ENCODE data around the gene SULT4A1.

SULT4A1 gene

GRCh38 chr22:43829904-43830851 lies 32.1 kb downstream of the SULT4A1 start:
- H3K9me3 ChIP-seq (replicated peaks; ENCODE audit: low read length) = no peaks in the 10 kb centered on the region
- peaks cover 27% of the 10 kb centered on the region for H3K4me1 ChIP-seq (ENCODE audit: control insufficient read depth, insufficient read depth, low read length)
- H3K4me3 ChIP-seq (ENCODE audit: low read length) = no peak overlapping the region
- H3K36me3 ChIP-seq (ENCODE audit: insufficient read depth, low read length) = no peaks in the 10 kb centered on the region
- no peak overlapping the region for H3K4me2 ChIP-seq (ENCODE audit: low read length)
- H3K9ac ChIP-seq (ENCODE audit: low read depth, low read length) = no peak overlapping the region
- peaks cover 38% of the 10 kb centered on the region for H3K27me3 ChIP-seq (ENCODE audit: control insufficient read depth, insufficient read depth, low read length)

- no peaks in the 10 kb centered on the region for H3K9me3 ChIP-seq (replicated peaks; ENCODE audit: low read length)
- no peak overlapping the region for H3K9ac ChIP-seq (ENCODE audit: low read depth, low read length)
- H3K36me3 ChIP-seq (ENCODE audit: insufficient read depth, low read length) = no peaks in the 10 kb centered on the region
- no peak overlapping the region for H3K4me3 ChIP-seq (ENCODE audit: low read length)
- peaks cover 48% of the 10 kb centered on the region for H3K27me3 ChIP-seq (ENCODE audit: control insufficient read depth, insufficient read depth, low read length)
- peaks cover 27% of the 10 kb centered on the region for H3K4me1 ChIP-seq (ENCODE audit: control insufficient read depth, insufficient read depth, low read length)
- H3K4me2 ChIP-seq (ENCODE audit: low read length) = no peak overlapping the region
These were observed 33.1 kb downstream of the SULT4A1 start for GRCh38 chr22:43828998-43829782.

- Histone ChIP-seq H3K9me3 (replicated peaks; ENCODE audit: low read length) (no peaks in the 10 kb centered on the region), H3K27me3 (ENCODE audit: control insufficient read depth, insufficient read depth, low read length) (peaks cover 45% of the 10 kb centered on the region), H3K36me3 (ENCODE audit: insufficient read depth, low read length) (no peaks in the 10 kb centered on the region), H3K4me3 (ENCODE audit: low read length) (no peak overlapping the region), H3K4me2 (ENCODE audit: low read length) (no peak overlapping the region), H3K9ac (ENCODE audit: low read depth, low read length) (no peak overlapping the region), H3K4me1 (ENCODE audit: control insufficient read depth, insufficient read depth, low read length) (peaks cover 27% of the 10 kb centered on the region)
These were observed 33.7 kb downstream of the SULT4A1 start for GRCh38 chr22:43828725-43828997.

- Histone ChIP-seq H3K9me3 (replicated peaks; ENCODE audit: low read length) (no peaks in the 10 kb centered on the region), H3K9ac (ENCODE audit: low read depth, low read length) (no peak overlapping the region), H3K4me1 (ENCODE audit: control insufficient read depth, insufficient read depth, low read length) (peaks cover 27% of the 10 kb centered on the region), H3K4me3 (ENCODE audit: low read length) (no peak overlapping the region), H3K36me3 (ENCODE audit: insufficient read depth, low read length) (no peaks in the 10 kb centered on the region), H3K4me2 (ENCODE audit: low read length) (no peak overlapping the region), H3K27me3 (ENCODE audit: control insufficient read depth, insufficient read depth, low read length) (peaks cover 47% of the 10 kb centered on the region)
These were observed 34.2 kb downstream of the SULT4A1 start for GRCh38 chr22:43827926-43828724.

- Histone ChIP-seq H3K4me3 (ENCODE audit: low read length) (peak overlapping the region; percentile 22), H3K4me2 (ENCODE audit: low read length) (peak overlapping the region; percentile 65), H3K4me1 (ENCODE audit: control insufficient read depth, insufficient read depth, low read length) (peaks cover 27% of the 10 kb centered on the region), H3K36me3 (ENCODE audit: insufficient read depth, low read length) (no peaks in the 10 kb centered on the region), H3K9me3 (replicated peaks; ENCODE audit: low read length) (no peaks in the 10 kb centered on the region), H3K27me3 (ENCODE audit: control insufficient read depth, insufficient read depth, low read length) (peaks cover 55% of the 10 kb centered on the region), H3K9ac (ENCODE audit: low read depth, low read length) (peak overlapping the region; percentile 14)
These were observed 35.1 kb downstream of the SULT4A1 start for GRCh38 chr22:43827003-43827735.

- peak overlapping the region; percentile 22 for H3K4me3 ChIP-seq (ENCODE audit: low read length)
- H3K4me1 ChIP-seq (ENCODE audit: control insufficient read depth, insufficient read depth, low read length) = peaks cover 27% of the 10 kb centered on the region
- H3K36me3 ChIP-seq (ENCODE audit: insufficient read depth, low read length) = no peaks in the 10 kb centered on the region
- H3K9me3 ChIP-seq (replicated peaks; ENCODE audit: low read length) = no peaks in the 10 kb centered on the region
- peaks cover 60% of the 10 kb centered on the region for H3K27me3 ChIP-seq (ENCODE audit: control insufficient read depth, insufficient read depth, low read length)
- peak overlapping the region; percentile 14 for H3K9ac ChIP-seq (ENCODE audit: low read depth, low read length)
- H3K4me2 ChIP-seq (ENCODE audit: low read length) = peak overlapping the region; percentile 65
These were observed 35.9 kb downstream of the SULT4A1 start for GRCh38 chr22:43826142-43827002.

GRCh38 chr22:43825651-43826050 lies 36.7 kb downstream of the SULT4A1 start:
- Histone ChIP-seq H3K9ac (ENCODE audit: low read depth, low read length) (no peak overlapping the region), H3K27me3 (ENCODE audit: control insufficient read depth, insufficient read depth, low read length) (peaks cover 63% of the 10 kb centered on the region), H3K4me3 (ENCODE audit: low read length) (no peak overlapping the region), H3K4me1 (ENCODE audit: control insufficient read depth, insufficient read depth, low read length) (peaks cover 27% of the 10 kb centered on the region), H3K9me3 (replicated peaks; ENCODE audit: low read length) (no peaks in the 10 kb centered on the region), H3K36me3 (ENCODE audit: insufficient read depth, low read length) (no peaks in the 10 kb centered on the region), H3K4me2 (ENCODE audit: low read length) (no peak overlapping the region)

- peaks cover 19% of the 10 kb centered on the region for H3K4me1 ChIP-seq (ENCODE audit: control insufficient read depth, insufficient read depth, low read length)
- no peak overlapping the region for H3K9ac ChIP-seq (ENCODE audit: low read depth, low read length)
- no peaks in the 10 kb centered on the region for H3K9me3 ChIP-seq (replicated peaks; ENCODE audit: low read length)
- no peaks in the 10 kb centered on the region for H3K36me3 ChIP-seq (ENCODE audit: insufficient read depth, low read length)
- peaks cover 63% of the 10 kb centered on the region for H3K27me3 ChIP-seq (ENCODE audit: control insufficient read depth, insufficient read depth, low read length)
- no peak overlapping the region for H3K4me3 ChIP-seq (ENCODE audit: low read length)
- no peak overlapping the region for H3K4me2 ChIP-seq (ENCODE audit: low read length)
These were observed 37.4 kb downstream of the SULT4A1 start for GRCh38 chr22:43824724-43825420.

- no peaks in the 10 kb centered on the region for H3K36me3 ChIP-seq (ENCODE audit: insufficient read depth, low read length)
These were observed 38.2 kb downstream of the SULT4A1 start for GRCh38 chr22:43823911-43824665.

More at GRCh38 chr22:43823911-43824665, 38.2 kb downstream of the SULT4A1 start:
- Histone ChIP-seq H3K4me2 (ENCODE audit: low read length) (no peak overlapping the region), H3K4me1 (ENCODE audit: control insufficient read depth, insufficient read depth, low read length) (peaks cover 12% of the 10 kb centered on the region), H3K4me3 (ENCODE audit: low read length) (no peak overlapping the region), H3K9ac (ENCODE audit: low read depth, low read length) (no peak overlapping the region), H3K9me3 (replicated peaks; ENCODE audit: low read length) (no peaks in the 10 kb centered on the region), H3K27me3 (ENCODE audit: control insufficient read depth, insufficient read depth, low read length) (peaks cover 66% of the 10 kb centered on the region)
